Smooth muscle cell (in vitro differentiated cells): Measurements from ENCODE around the gene SDK2. TPM values are rescaled to one million over a fixed set of nuclear protein-coding genes. Genes with fewer than 3 reads are reported as not detected.

ENCODE experiments used
- DNase-seq: peaks from one replicate; lab custom pipeline; 2025; ENCODE audit not compliant: unreplicated experiment; lab: John Stamatoyannopoulos, UW
- H2AFZ ChIP-seq: fragments of 200-600 bp; sonication (generic); 2 replicates; pipeline ENCODE4 v1.6.0; 2016; ENCODE audit warnings: antibody characterized with exemption, low read depth, mild to moderate bottlenecking
- H3F3A ChIP-seq: fragments of 200-600 bp; sonication (generic); 2 replicates; pipeline ENCODE4 v1.6.0; 2017; ENCODE audit warnings: antibody characterized with exemption, low read depth
- H3K27ac ChIP-seq: fragments of 200-600 bp; sonication (generic); 2 replicates; pipeline ENCODE4 v1.5.1; 2016; ENCODE audit warnings: low read depth, mild to moderate bottlenecking
- H3K27me3 ChIP-seq: fragments of 200-600 bp; sonication (generic); 2 replicates; pipeline ENCODE4 v1.6.1; 2016; ENCODE audit warnings: low read depth, mild to moderate bottlenecking
- H3K36me3 ChIP-seq: fragments of 200-600 bp; sonication (generic); 2 replicates; pipeline ENCODE4 v1.5.1; 2016; ENCODE audit warnings: low read depth
- H3K4me1 ChIP-seq: fragments of 200-600 bp; sonication (generic); 2 replicates; pipeline ENCODE4 v1.5.1; 2016; ENCODE audit warnings: low read depth
- H3K4me2 ChIP-seq: fragments of 200-600 bp; sonication (generic); 2 replicates; pipeline ENCODE4 v1.6.0; 2016; ENCODE audit warnings: mild to moderate bottlenecking
- H3K4me3 ChIP-seq: fragments of 200-600 bp; sonication (generic); 2 replicates; pipeline ENCODE4 v1.5.1; 2016; ENCODE audit warnings: mild to moderate bottlenecking
- H3K79me2 ChIP-seq: fragments of 200-600 bp; sonication (generic); 2 replicates; pipeline ENCODE4 v1.6.0; 2016; ENCODE audit warnings: low read depth, mild to moderate bottlenecking
- H3K9ac ChIP-seq: fragments of 200-600 bp; sonication (generic); 2 replicates; pipeline ENCODE4 v1.6.0; 2016; ENCODE audit warnings: low read depth
- H3K9me3 ChIP-seq: fragments of 200-600 bp; sonication (generic); replicated peaks from 2 replicates; pipeline ENCODE4 v1.5.1; 2016; ENCODE audit warnings: low read depth
- H4K20me1 ChIP-seq: fragments of 200-600 bp; sonication (generic); 2 replicates; pipeline ENCODE4 v1.6.0; 2016; ENCODE audit warnings: low read depth
- CTCF ChIP-seq: fragments of 200-600 bp; sonication (generic); IDR thresholded peaks from 2 replicates; pipeline ENCODE4 v1.5.1; 2017; ENCODE audit warnings: borderline replicate concordance, mild to moderate bottlenecking, antibody characterized with exemption; ENCODE audit not compliant: insufficient read depth, poor library complexity, severe bottlenecking
- WGBS: methylation state at CpG from one replicate; pipeline ENCODE4 v1.1.7; 2016; ENCODE audit warnings: low lambda C conversion rate; 5-methylcytosine and 5-hydroxymethylcytosine counted together
- polyA plus RNA-seq: library from polyadenylated mRNA; unstranded; fragments of >200 nt; fragmentation: Nextera tagmentation; extraction: Ambion mirVana; gene quantifications from 2 replicates; pipeline ENCODE4 v1.2.1, GENCODE V29; 2016
- total RNA-seq: library from RNA; depleted of rRNA; stranded (reverse); fragments of >200 nt; gene quantifications from 2 replicates; pipeline ENCODE4 v1.2.3, GENCODE V29; 2014

The SDK2 gene
- total and polyA plus RNA-seq, 2 experiments from 2014 or later, result 4.6 to 6.5 TPM

- H4K20me1 ChIP-seq, result no peaks in the 10 kb centered on the region
- H3K9ac ChIP-seq, result no peak overlapping the region
- peak overlapping the region; percentile 82 for H3K4me2 ChIP-seq
- no peaks in the 10 kb centered on the region for H3K9me3 ChIP-seq
- H3K27me3 ChIP-seq, result no peaks in the 10 kb centered on the region
- H3K4me3 ChIP-seq, result no peak overlapping the region
- H3K4me1 ChIP-seq, result peaks cover 17% of the 10 kb centered on the region
- H3F3A ChIP-seq, result peaks cover 10% of the 10 kb centered on the region
- H3K79me2 ChIP-seq, result no peaks in the 10 kb centered on the region
- DNase-seq, result no peak
- TF ChIP-seq CTCF, result no peak
- peak overlapping the region; percentile 96 for H3K27ac ChIP-seq
- no peak overlapping the region for H2AFZ ChIP-seq
- 18% methylated on average over 4 of the region's 4 CpGs for WGBS
- no peaks in the 10 kb centered on the region for H3K36me3 ChIP-seq
Observed at GRCh38 chr17:73325527-73325842, 318.8 kb downstream of the SDK2 start.

- Histone ChIP-seq H3K4me1 (peaks cover 17% of the 10 kb centered on the region), H3K79me2 (no peaks in the 10 kb centered on the region), H3K36me3 (no peaks in the 10 kb centered on the region), H3K27me3 (no peaks in the 10 kb centered on the region), H3K4me3 (no peak overlapping the region), H3K4me2 (peak overlapping the region; percentile 82), H2AFZ (no peak overlapping the region), H3K9me3 (no peaks in the 10 kb centered on the region), H4K20me1 (no peaks in the 10 kb centered on the region), H3F3A (peaks cover 10% of the 10 kb centered on the region), H3K27ac (peak overlapping the region; percentile 96), H3K9ac (peak overlapping the region; percentile 91)
- TF ChIP-seq CTCF, result no peak
- no peak for DNase-seq
- 68% methylated on average over 17 of the region's 17 CpGs for WGBS
Observed at GRCh38 chr17:73324711-73325526, 319.3 kb downstream of the SDK2 start.

- H3K4me1 ChIP-seq, result peaks cover 17% of the 10 kb centered on the region
- no peaks in the 10 kb centered on the region for H3K27me3 ChIP-seq
- no peaks in the 10 kb centered on the region for H3K36me3 ChIP-seq
- H3F3A ChIP-seq, result peaks cover 10% of the 10 kb centered on the region
- peak; percentile 66 for DNase-seq
- no peak overlapping the region for H2AFZ ChIP-seq
- H3K4me3 ChIP-seq, result no peak overlapping the region
- WGBS, result 24% methylated on average over 9 of the region's 9 CpGs
- no peaks in the 10 kb centered on the region for H3K79me2 ChIP-seq
- no peaks in the 10 kb centered on the region for H4K20me1 ChIP-seq
- peak overlapping the region; percentile 91 for H3K9ac ChIP-seq
- peak overlapping the region; percentile 96 for H3K27ac ChIP-seq
- H3K4me2 ChIP-seq, result peak overlapping the region; percentile 82
- TF ChIP-seq CTCF, result no peak
- H3K9me3 ChIP-seq, result no peaks in the 10 kb centered on the region
Observed at GRCh38 chr17:73324160-73324475, 320.1 kb downstream of the SDK2 start.

GRCh38 chr17:73323409-73324159, 320.7 kb downstream of the SDK2 start:
- peak overlapping the region; percentile 91 for H3K9ac ChIP-seq

More at GRCh38 chr17:73323409-73324159, 320.7 kb downstream of the SDK2 start:
- peaks cover 17% of the 10 kb centered on the region for H3K4me1 ChIP-seq
- H3K4me2 ChIP-seq, result peak overlapping the region; percentile 82
- 19% methylated on average over 5 of the region's 5 CpGs for WGBS
- H3K4me3 ChIP-seq, result no peak overlapping the region
- no peaks in the 10 kb centered on the region for H3K79me2 ChIP-seq
- no peaks in the 10 kb centered on the region for H3K27me3 ChIP-seq
- no peak overlapping the region for H2AFZ ChIP-seq
- H3F3A ChIP-seq, result peaks cover 10% of the 10 kb centered on the region
- no peaks in the 10 kb centered on the region for H3K36me3 ChIP-seq
- TF ChIP-seq CTCF, result peak; percentile 12
- DNase-seq, result peak; percentile 66
- H3K9me3 ChIP-seq, result no peaks in the 10 kb centered on the region
- no peaks in the 10 kb centered on the region for H4K20me1 ChIP-seq
- peak overlapping the region; percentile 96 for H3K27ac ChIP-seq
